K562 treated with DMSO at 1 percent for 24 hours (cell line): ENCODE measurements around the gene TRPV4. TPM values are rescaled to one million over a fixed set of nuclear protein-coding genes. Genes with fewer than 3 reads are reported as not detected.

Source experiments
- total RNA-seq: library from RNA; unstranded; fragments of 300-600 nt; gene quantifications from 2 replicates; pipeline ENCODE4 v1.2.3, GENCODE V29; 2022; ENCODE audit warnings: low read depth; ENCODE audit not compliant: insufficient read depth

Gene TRPV4
- total RNA-seq = not detected in 2 replicates

DNA sequence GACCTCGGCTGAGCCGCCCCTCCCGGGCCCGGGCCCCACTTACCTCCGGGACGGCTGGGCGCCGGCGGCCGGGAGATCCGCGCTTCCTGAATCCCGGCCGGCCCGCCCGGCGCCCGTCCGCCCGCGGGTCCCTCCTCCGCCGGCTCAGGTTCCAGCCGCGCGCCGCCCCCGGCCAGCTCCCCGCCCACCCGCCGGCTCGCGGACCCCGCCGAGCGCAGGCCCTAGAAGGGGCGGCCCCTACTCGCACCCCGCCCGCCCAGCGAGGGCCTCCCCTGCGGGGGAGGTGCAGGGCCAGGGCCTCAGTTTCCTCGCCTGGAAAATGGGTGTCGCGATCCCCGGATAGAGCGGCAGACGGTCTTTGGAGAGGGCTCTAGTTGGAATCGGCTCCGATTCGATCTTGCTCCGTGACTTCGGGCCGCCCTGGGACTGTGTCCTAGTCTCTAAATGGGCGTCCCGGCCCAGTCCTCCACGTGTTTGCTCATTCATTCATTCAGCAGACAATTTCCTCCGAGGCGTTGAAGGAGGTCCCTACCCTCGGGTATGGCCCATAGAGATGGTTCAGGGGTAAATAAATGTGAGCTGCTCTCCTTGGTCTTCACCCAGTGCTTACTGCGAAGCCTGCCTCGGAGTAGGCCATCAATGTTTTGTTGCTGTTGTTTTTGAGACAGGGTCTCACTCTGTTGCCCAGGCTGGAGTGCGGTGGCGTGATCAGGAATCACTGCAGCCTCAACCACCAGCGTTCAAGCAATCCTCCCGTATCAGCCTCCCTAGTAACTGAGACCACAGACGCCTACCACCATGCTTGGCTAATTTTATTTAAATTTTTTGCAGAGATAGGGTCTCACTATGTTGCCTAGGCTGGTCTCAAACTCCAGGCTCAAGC, at the start of gene TRPV4:
Gene TRPV4, minus strand, starts transcription at position 92 of the 883 bp plus-strand sequence. CDS start 18,602 bp downstream, outside the sequence.

GRCh38 chr12:109880043-109880931, 47.1 kb upstream of the TRPV4 start, which contains the start of gene GLTP:
Gene GLTP, minus strand, starts transcription at chr12:109880541. Its CDS starts 167 bp downstream, at chr12:109880374.

Other genes starting within 250 kb of the TRPV4 start
- gene FAM222A, start 119.6 kb downstream of the TRPV4 start, total RNA-seq = 4.7 and 5.5 TPM in 2 replicates
- gene GLTP, start 47.1 kb upstream of the TRPV4 start, total RNA-seq = 8.3 and 9.4 TPM in 2 replicates
- gene TCHP, start 66.9 kb upstream of the TRPV4 start, total RNA-seq = 25.8 and 26.4 TPM in 2 replicates
- 17.8 and 21.2 TPM in 2 replicates for gene GIT2, start 163.0 kb upstream of the TRPV4 start, total RNA-seq
- gene ANKRD13A, start 166.0 kb upstream of the TRPV4 start, total RNA-seq = 63.4 and 76.2 TPM in 2 replicates
- gene C12orf76, start 215.1 kb upstream of the TRPV4 start, total RNA-seq = 17.6 and 20.5 TPM in 2 replicates